MCF 10A (cell line): ENCODE data around the gene CACNA1H. TPM values are rescaled to one million over a fixed set of nuclear protein-coding genes. Genes with fewer than 3 reads are reported as not detected.

Experiments used
- BruUV-seq: library from RNA; stranded (reverse); fragments of 400-500 nt; replicated peaks from 2 replicates; lab custom pipeline; 2021; lab: Mats Ljungman, UMichigan
- CTCF ChIA-PET: fragments of 300-600 bp; sonication (Branson Sonifier 250); formaldehyde crosslinking; extraction: SDS; loops from one replicate; lab custom pipeline; 2021; ENCODE audit warnings: antibody characterized with exemption, inconsistent platforms; lab: Yijun Ruan, JAX
- POLR2A ChIA-PET: fragments of 300-600, 350-650 bp; sonication (Branson Sonifier 250); formaldehyde crosslinking; extraction: SDS; loops from one replicate; lab custom pipeline; 2020; ENCODE audit warnings: antibody characterized with exemption, inconsistent platforms; lab: Yijun Ruan, JAX
- DNase-seq: peaks from one replicate; pipeline ENCODE4 v3.0.0-alpha.2; 2018; ENCODE audit not compliant: unreplicated experiment
- H3K27ac Mint-ChIP-seq: one replicate; pipeline ENCODE4 v1.8.0; 2022; ENCODE audit warnings: mild to moderate bottlenecking, low read depth, mixed read lengths; ENCODE audit not compliant: unreplicated experiment
- H3K27me3 Mint-ChIP-seq: one replicate; pipeline ENCODE4 v1.8.0; 2022; ENCODE audit warnings: mixed read lengths; ENCODE audit not compliant: insufficient read depth, unreplicated experiment
- H3K36me3 Mint-ChIP-seq: one replicate; pipeline ENCODE4 v1.8.0; 2022; ENCODE audit warnings: mild to moderate bottlenecking, moderate library complexity, mixed read lengths; ENCODE audit not compliant: insufficient read depth, unreplicated experiment
- H3K4me1 Mint-ChIP-seq: one replicate; pipeline ENCODE4 v1.8.0; 2022; ENCODE audit warnings: mixed read lengths; ENCODE audit not compliant: insufficient read depth, unreplicated experiment
- H3K4me3 Mint-ChIP-seq: one replicate; pipeline ENCODE4 v1.8.0; 2022; ENCODE audit warnings: mild to moderate bottlenecking, moderate library complexity, mixed read lengths; ENCODE audit not compliant: unreplicated experiment
- H3K9me3 Mint-ChIP-seq: one replicate; pipeline ENCODE4 v1.8.0; 2022; ENCODE audit warnings: mixed read lengths; ENCODE audit not compliant: unreplicated experiment
- CTCF ChIP-seq: fragments of 200-600 bp; IDR thresholded peaks from one replicate; pipeline ENCODE4 v1.8.0; 2022; ENCODE audit warnings: antibody characterized with exemption, mild to moderate bottlenecking; ENCODE audit not compliant: unreplicated experiment
- intact Hi-C: fragments of 100-400 bp; cut with micrococcal nuclease; formaldehyde crosslinking; loops from 2 replicates; pipeline ENCODE4 v1.14.1; 2022
- total RNA-seq: library from RNA; stranded (reverse); gene quantifications from 2 replicates; pipeline ENCODE4 v1.2.3, GENCODE V29; 2022

The CACNA1H gene
- total RNA-seq, 1 experiment from 2014 or later: not detected

GRCh38 chr16:1260101-1260680, 107.3 kb downstream of the CACNA1H start:
- TF ChIP-seq CTCF: no peak
- no peak overlapping the region for H3K27ac Mint-ChIP-seq
- BruUV-seq: no TSS peak
- H3K36me3 Mint-ChIP-seq: no peaks in the 10 kb centered on the region
- DNase-seq: no peak
- peaks cover 8% of the 10 kb centered on the region for H3K9me3 Mint-ChIP-seq
- H3K4me1 Mint-ChIP-seq: no peaks in the 10 kb centered on the region
- POLR2A ChIA-PET: no interaction called here
- no peak overlapping the region for H3K4me3 Mint-ChIP-seq
- CTCF ChIA-PET: no interaction called here
- intact Hi-C loops: no loop called here
- peaks cover 47% of the 10 kb centered on the region for H3K27me3 Mint-ChIP-seq

- no peaks in the 10 kb centered on the region for H3K4me1 Mint-ChIP-seq
- peaks cover 52% of the 10 kb centered on the region for H3K27me3 Mint-ChIP-seq
- CTCF ChIA-PET: no interaction called here
- no peak for TF ChIP-seq CTCF
- no peak overlapping the region for H3K4me3 Mint-ChIP-seq
- DNase-seq: no peak
- H3K27ac Mint-ChIP-seq: no peak overlapping the region
- BruUV-seq: no TSS peak
- intact Hi-C loops: no loop called here
- H3K36me3 Mint-ChIP-seq: no peaks in the 10 kb centered on the region
- POLR2A ChIA-PET: no interaction called here
- peaks cover 8% of the 10 kb centered on the region for H3K9me3 Mint-ChIP-seq
Observed at GRCh38 chr16:1261131-1261892, 108.4 kb downstream of the CACNA1H start.

- no peaks in the 10 kb centered on the region for H3K4me1 Mint-ChIP-seq
- CTCF ChIA-PET: no interaction called here
- BruUV-seq: no TSS peak
Observed at GRCh38 chr16:1262210-1262845, 109.4 kb downstream of the CACNA1H start.

More at GRCh38 chr16:1262210-1262845, 109.4 kb downstream of the CACNA1H start:
- Mint-ChIP-seq H3K4me3 (no peak overlapping the region), H3K36me3 (no peaks in the 10 kb centered on the region), H3K9me3 (peaks cover 8% of the 10 kb centered on the region), H3K27me3 (peaks cover 59% of the 10 kb centered on the region), H3K27ac (no peak overlapping the region)
- DNase-seq: no peak
- POLR2A ChIA-PET: no interaction called here
- intact Hi-C loops: no loop called here
- TF ChIP-seq CTCF: no peak
